Measurements from ENCODE around the gene NUDT2.

NUDT2 gene

DNA sequence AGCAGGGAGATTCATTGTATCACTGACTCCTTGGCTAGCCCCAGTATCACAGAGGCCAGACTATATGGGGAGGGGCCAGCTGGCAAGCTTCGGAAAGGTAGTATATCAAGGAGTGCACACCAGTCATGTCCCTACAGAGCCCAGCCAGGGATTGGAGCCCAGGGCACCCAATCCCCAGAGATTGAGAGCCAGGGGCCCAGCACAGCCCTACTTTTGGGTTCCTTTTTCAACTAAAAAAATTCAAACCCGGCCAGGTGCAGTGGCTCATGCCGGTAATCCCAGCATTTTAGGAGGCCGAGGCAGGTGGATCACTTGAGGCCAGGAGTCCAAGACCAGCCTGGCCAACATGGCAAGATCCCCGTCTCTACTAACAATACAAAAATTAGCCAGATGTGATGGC, 52.7 kb downstream of the NUDT2 start:
- H3K9ac ChIP-seq: no peak overlapping the region
- no peak overlapping the region for H3K4me3 ChIP-seq (ENCODE audit: low read depth, low read length)
- no peak for TF ChIP-seq CTCF (IDR thresholded peaks at IDR 0.05)
- no peaks in the 10 kb centered on the region for H3K79me2 ChIP-seq
- no peak overlapping the region for H2AFZ ChIP-seq
- H3K4me2 ChIP-seq (ENCODE audit: low read length): no peak overlapping the region
- H3K4me1 ChIP-seq: no peaks in the 10 kb centered on the region
- no peaks in the 10 kb centered on the region for H3K36me3 ChIP-seq (ENCODE audit: control insufficient read depth, insufficient read depth, low read length)
- H3K9me3 ChIP-seq (ENCODE audit: control insufficient read depth, low read length): no peaks in the 10 kb centered on the region
- H3K27me3 ChIP-seq (ENCODE audit: control insufficient read depth, insufficient read depth, low read length): no peaks in the 10 kb centered on the region
- H3K27ac ChIP-seq: no peak overlapping the region

GRCh38 chr9:34382879-34383278, 53.5 kb downstream of the NUDT2 start:
- no peak overlapping the region for H3K4me3 ChIP-seq (ENCODE audit: low read depth, low read length)
- no peak overlapping the region for H3K9ac ChIP-seq
- H3K79me2 ChIP-seq: no peaks in the 10 kb centered on the region
- H2AFZ ChIP-seq: no peak overlapping the region
- H3K27ac ChIP-seq: no peak overlapping the region
- H3K9me3 ChIP-seq (ENCODE audit: control insufficient read depth, low read length): no peaks in the 10 kb centered on the region
- no peak overlapping the region for H3K4me2 ChIP-seq (ENCODE audit: low read length)
- no peaks in the 10 kb centered on the region for H3K36me3 ChIP-seq (ENCODE audit: control insufficient read depth, insufficient read depth, low read length)
- H3K4me1 ChIP-seq: no peaks in the 10 kb centered on the region
- H3K27me3 ChIP-seq (ENCODE audit: control insufficient read depth, insufficient read depth, low read length): no peaks in the 10 kb centered on the region
- no peak for TF ChIP-seq CTCF (IDR thresholded peaks at IDR 0.05)

GRCh38 chr9:34383904-34384303, 54.5 kb downstream of the NUDT2 start:
- Histone ChIP-seq H3K9ac (no peak overlapping the region), H3K79me2 (no peaks in the 10 kb centered on the region), H3K27me3 (ENCODE audit: control insufficient read depth, insufficient read depth, low read length) (no peaks in the 10 kb centered on the region), H3K4me2 (ENCODE audit: low read length) (no peak overlapping the region), H3K4me1 (no peaks in the 10 kb centered on the region), H3K4me3 (ENCODE audit: low read depth, low read length) (no peak overlapping the region), H3K27ac (no peak overlapping the region), H2AFZ (no peak overlapping the region), H3K36me3 (ENCODE audit: control insufficient read depth, insufficient read depth, low read length) (no peaks in the 10 kb centered on the region), H3K9me3 (ENCODE audit: control insufficient read depth, low read length) (no peaks in the 10 kb centered on the region)
- no peak for TF ChIP-seq CTCF (IDR thresholded peaks at IDR 0.05)

DNA sequence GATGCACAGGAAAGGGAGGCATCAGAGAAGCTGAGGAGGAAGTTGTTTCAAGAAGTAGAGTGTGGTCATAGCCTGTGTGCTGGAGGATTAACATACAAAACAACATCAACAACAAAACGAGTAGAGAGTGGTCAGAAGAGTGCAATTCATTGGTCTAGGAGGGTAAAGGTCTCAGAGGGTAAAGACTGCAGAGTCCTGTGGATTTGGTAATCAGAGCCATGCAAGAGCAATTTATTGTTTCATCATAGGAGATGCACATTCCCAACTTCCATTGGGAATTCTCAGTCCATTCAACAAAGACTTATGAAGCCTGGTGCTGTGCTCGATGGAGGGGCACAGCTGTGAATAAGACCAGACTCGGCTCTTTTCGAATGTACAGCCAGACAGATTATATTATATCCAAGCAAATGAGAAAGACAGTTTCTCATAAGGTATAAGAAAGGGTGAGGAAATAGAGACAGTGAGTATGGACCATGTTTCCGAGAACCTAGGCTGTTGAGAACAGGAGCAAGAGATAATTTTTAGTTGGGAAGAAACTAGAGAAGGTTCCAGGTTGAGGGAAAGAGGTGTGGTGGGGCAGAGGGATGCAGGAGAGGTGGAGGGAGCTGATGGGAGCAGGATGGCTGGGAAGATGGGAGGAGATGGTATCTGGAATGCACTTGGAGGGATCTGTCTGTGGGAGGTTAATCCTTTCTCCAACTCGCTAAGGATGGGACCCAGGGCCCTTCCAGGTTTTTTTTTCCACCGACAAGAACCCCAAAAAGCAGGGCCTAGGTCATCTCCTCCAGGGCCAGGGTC, 55.2 kb downstream of the NUDT2 start:
- Histone ChIP-seq H3K4me2 (ENCODE audit: low read length) (no peak overlapping the region), H3K27ac (no peak overlapping the region), H3K9ac (no peak overlapping the region), H3K4me3 (ENCODE audit: low read depth, low read length) (no peak overlapping the region), H3K36me3 (ENCODE audit: control insufficient read depth, insufficient read depth, low read length) (no peaks in the 10 kb centered on the region), H2AFZ (no peak overlapping the region), H3K4me1 (no peaks in the 10 kb centered on the region), H3K27me3 (ENCODE audit: control insufficient read depth, insufficient read depth, low read length) (no peaks in the 10 kb centered on the region), H3K79me2 (no peaks in the 10 kb centered on the region), H3K9me3 (ENCODE audit: control insufficient read depth, low read length) (no peaks in the 10 kb centered on the region)
- no peak for TF ChIP-seq CTCF (IDR thresholded peaks at IDR 0.05)

Measured in parathyroid adenoma (tissue), 2 donors.